HL-60/S4 (cell line): ENCODE data around the gene PTPDC1.
"Not testable (repeated sequence)": the region's sequence is repeated elsewhere in the genome, so short reads cannot be mapped to it uniquely, and the experiment has no call there.

Experiments
- in situ Hi-C: fragments of 300-500 bp; cut with MboI; formaldehyde crosslinking; loops from 2 replicates; pipeline ENCODE4 v1.14.3; 2022; ENCODE audit warnings: low sequenced_read_pairs

The PTPDC1 gene

GRCh38 chr9:94086486-94087345 is 2.5 kb downstream of the PTPDC1 start:
- in situ Hi-C loops: no loop called here

- in situ Hi-C loops: not testable (repeated sequence)
These were observed 10.2 kb downstream of the PTPDC1 start for GRCh38 chr9:94094219-94095145.

GRCh38 chr9:94096819-94097577 is 12.7 kb downstream of the PTPDC1 start:
- in situ Hi-C loops: no loop called here

DNA sequence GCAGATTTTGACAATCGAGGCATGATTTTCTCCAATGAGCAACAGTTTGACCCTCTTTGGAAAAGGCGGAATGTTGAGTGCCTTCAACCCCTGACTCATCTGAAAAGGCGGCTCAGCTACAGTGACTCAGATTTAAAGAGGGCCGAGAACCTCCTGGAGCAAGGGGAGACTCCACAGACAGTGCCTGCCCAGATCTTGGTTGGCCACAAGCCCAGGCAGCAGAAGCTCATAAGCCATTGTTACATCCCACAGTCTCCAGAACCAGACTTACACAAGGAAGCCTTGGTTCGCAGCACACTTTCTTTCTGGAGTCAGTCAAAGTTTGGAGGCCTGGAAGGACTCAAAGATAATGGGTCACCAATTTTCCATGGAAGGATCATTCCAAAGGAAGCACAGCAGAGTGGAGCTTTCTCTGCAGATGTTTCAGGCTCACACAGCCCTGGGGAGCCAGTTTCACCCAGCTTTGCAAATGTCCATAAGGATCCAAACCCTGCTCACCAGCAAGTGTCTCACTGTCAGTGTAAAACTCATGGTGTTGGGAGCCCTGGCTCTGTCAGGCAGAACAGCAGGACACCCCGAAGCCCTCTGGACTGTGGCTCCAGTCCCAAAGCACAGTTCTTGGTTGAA is 13.6 kb downstream of the PTPDC1 start:
- in situ Hi-C loops: no loop called here

GRCh38 chr9:94100152-94100879 is 16.1 kb downstream of the PTPDC1 start:
- in situ Hi-C loops: no loop called here

DNA sequence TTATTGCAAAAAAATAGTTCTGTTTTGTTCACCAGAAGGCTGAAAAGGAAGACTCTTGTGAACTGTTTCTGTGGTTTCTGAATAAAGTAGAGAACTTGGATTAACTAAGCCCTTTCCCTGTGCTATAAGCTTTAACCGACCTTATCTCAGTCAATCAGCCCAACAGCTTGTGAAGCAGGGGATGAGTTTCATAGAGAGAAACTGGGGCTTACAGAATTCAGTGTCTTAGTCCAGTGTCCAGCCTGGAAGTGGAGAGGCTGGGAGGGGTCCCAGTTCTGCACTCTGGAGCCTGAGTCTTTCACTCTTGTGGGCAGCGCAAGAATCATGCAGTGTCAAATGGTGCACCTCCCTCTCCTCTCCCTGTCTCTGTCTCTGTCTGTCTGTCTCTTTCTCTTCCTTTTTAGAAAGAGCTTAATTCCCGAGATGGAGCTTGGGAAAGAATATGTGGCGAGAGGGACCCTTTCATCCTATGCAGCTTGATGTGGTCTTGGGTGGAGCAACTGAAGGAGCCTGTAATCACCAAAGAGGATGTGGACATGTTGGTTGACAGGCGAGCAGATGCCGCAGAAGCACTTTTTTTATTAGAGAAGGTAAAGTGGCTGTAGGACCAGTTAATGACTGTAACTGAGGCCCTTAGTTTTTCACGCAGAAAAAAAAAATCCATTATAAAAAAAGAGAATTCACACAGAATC is 17.0 kb downstream of the PTPDC1 start:
- in situ Hi-C loops: no loop called here

GRCh38 chr9:94108584-94108983 is 24.3 kb downstream of the PTPDC1 start:
- in situ Hi-C loops: no loop called here

DNA sequence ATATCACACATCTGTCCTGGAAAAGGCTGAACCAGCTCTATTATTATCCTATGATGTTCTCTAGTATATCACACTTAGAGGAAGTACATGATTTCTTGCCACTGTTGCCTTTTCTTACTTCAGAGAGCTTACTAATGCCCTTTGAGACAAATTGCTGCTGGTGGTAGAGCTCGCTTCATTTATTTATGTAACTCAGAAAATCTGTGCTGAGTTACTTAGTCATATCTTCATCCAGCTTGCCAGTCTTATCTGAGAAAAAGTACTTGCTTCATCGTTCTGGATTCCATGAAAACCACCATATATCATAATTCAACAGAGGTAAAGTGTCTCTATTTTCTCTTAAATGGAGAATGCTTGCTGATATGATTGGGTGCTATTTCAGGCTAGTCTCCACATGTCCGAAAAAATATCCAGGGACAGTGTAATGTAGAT is 26.6 kb downstream of the PTPDC1 start:
- in situ Hi-C loops: no loop called here

GRCh38 chr9:94111446-94111845 is 27.2 kb downstream of the PTPDC1 start:
- in situ Hi-C loops: no loop called here

DNA sequence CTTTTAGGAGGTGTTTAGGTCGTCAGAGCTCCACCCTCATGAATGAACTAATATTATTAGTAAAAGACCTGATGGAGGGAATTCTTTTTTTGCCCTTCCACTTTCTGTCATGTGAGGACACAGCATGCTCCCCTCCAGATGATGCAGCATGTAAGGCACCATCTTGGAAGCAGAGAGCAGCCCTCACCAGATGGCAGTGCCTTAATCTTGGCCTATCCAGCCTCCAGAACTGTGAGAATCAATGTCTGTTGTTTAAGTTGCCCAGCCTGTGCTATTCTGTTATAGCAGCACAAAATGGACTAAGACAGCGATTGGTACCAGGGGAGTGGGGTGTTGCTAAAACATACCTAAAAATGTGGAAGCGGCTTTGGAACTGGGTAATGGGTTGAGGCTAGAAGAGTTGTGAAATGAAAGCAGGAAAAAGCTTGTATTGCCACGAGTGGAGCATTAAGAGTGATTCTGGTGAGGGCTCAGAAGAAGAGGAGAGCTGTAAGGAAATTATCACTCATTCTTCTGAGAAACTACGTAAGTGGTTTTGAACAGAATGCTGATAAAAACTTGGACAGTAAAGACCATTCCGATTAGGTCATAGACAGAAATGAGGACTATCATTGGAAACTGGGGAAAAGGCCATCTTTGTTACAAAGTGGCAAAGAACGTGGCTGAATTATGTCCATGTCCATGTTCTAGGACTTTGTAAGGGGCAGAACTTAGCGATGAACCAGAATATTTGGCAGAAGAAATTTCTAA is 28.6 kb downstream of the PTPDC1 start:
- in situ Hi-C loops: no loop called here

DNA sequence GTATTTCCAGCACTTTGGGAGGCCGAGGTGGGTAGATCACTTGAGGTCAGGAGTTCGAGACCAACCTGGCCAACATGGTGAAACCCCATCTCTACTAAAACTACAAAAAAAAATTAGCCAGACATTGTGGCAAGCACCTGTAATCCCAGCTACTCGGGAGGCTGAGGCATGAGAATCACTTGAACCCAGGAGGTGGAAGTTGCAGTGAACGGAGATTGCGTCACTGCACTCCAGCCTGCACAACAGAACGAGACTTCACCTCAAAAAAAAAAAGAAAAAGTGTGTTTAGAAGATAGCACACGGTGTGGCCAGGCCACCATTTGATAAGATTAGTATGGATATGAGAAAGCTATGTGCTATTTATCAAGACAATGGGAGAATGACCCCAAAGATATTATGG is 35.8 kb downstream of the PTPDC1 start:
- in situ Hi-C loops: not testable (repeated sequence)

GRCh38 chr9:94120854-94121376 is 36.7 kb downstream of the PTPDC1 start:
- in situ Hi-C loops: no loop called here

DNA sequence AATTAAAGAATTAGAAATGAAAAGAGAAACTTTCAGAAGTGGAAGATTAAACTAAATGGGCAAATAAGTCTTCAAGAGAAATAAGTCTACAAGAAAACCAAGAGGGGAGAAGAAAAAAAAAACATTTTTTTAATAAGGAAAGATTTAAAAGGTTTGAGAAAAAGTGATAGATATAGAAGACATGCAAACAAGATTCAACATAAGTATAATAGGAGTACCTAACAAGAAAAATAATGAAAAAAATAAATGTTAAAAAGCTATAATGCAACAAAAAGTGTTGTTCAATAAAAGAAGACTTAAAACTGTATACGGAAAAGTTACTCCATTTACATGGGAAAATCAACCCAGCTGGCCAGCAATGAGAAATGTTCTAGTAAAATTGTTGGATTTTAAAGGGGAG is 42.6 kb downstream of the PTPDC1 start:
- in situ Hi-C loops: no loop called here

DNA sequence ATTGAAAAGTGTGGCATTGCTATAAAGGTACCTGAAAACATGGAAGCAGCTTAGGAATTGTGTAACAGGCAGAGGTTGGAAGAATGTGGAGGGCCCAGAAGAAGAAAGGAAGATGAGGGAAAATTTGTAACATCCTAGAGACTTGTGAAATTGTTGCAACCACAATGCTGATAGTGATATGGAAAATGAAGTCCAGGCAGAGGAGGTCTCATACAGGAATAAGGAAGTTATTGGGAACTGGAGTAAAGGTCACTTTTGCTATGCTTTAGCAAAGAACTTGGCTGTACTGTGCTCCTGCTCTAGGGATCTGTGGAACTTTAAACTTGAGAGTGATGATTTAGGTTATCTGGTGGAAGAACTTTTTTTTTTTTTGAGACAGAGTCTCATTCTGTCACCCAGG is 43.5 kb downstream of the PTPDC1 start:
- in situ Hi-C loops: no loop called here

DNA sequence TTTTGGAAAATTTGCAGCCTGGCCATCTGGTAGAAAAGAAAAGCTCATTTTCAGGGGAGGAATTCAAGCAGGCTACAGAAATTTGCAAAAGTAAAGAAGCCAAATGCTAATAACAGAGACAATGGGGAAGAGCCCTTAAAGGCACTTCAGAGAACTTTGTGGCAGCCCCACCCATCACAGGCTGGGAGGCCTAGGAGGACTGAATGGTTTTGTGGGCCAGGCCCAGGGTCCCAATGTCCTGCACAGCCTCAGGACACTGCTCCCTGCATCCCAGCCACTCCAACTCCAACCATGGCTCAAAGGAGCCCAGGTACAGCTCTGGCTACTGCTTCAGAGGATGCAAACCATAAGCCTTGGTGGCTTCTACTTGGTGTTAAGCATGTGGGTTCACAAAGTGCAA is 44.3 kb downstream of the PTPDC1 start:
- in situ Hi-C loops: no loop called here

- in situ Hi-C loops: no loop called here
These were observed 50.4 kb downstream of the PTPDC1 start for GRCh38 chr9:94134629-94135028.

GRCh38 chr9:94135222-94135621 is 51.0 kb downstream of the PTPDC1 start:
- in situ Hi-C loops: no loop called here

DNA sequence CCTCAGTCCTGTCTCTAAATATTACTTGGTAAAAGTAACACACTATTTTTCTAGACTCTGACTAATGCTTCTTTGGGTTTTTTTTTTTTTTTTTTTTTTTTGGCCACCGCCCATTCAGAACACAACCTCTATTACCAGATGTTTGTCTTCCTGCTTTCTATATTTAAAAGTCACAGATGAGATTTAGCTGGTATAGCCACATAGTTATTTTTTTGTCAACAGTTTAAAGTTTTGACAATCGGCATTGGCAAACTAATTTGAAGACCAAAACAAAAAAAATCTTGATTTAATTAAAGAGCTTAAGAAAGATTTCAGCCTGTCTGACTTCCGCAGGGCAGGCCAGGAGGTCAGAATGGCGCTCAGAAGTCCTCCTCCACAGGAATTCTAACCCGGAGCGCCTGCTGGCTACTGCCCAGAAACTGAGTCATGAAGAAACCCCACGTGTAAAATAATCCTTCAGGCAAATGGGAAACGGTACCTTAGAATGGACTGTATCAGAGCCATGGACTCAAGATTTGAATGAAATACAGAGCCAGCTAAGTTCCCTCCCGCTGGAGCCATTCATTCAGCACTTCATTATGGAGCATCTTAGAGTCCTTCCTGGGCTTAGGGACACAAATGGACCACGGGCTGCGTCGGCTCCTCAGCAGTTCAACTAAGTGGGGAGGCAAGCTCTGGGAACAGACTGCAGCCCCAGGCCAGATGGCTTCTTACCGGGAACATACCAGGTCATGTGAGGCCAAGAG is 55.6 kb downstream of the PTPDC1 start:
- in situ Hi-C loops: no loop called here
